Measurements from ENCODE around the gene NDUFB6.
"Not testable (repeated sequence)": the region's sequence is repeated elsewhere in the genome, so short reads cannot be mapped to it uniquely, and the experiment has no call there.

The NDUFB6 gene

GRCh38 chr9:32525709-32526030, 47.3 kb downstream of the NDUFB6 start:
- peak overlapping the region; percentile 76 for H3K4me3 ChIP-seq (replicated peaks; ENCODE audit: low read depth, low read length)

GRCh38 chr9:32524892-32525708, 47.9 kb downstream of the NDUFB6 start:
- Histone ChIP-seq H3K36me3 (ENCODE audit: control insufficient read depth, insufficient read depth, low read length) (no peaks in the 10 kb centered on the region), H3K27me3 (replicated peaks; ENCODE audit: control insufficient read depth, insufficient read depth, low read length) (no peaks in the 10 kb centered on the region), H3K4me3 (replicated peaks; ENCODE audit: low read depth, low read length) (peak overlapping the region; percentile 76)
- no peak for TF ChIP-seq CTCF (IDR thresholded peaks at IDR 0.05; ENCODE audit: insufficient read depth, low read length, poor library complexity, severe bottlenecking)
- peak; percentile 37 for DNase-seq (ENCODE audit: extremely low read depth, insufficient read length)

More at GRCh38 chr9:32525709-32526030, 47.3 kb downstream of the NDUFB6 start:
- Histone ChIP-seq H3K27me3 (replicated peaks; ENCODE audit: control insufficient read depth, insufficient read depth, low read length) (no peaks in the 10 kb centered on the region), H3K36me3 (ENCODE audit: control insufficient read depth, insufficient read depth, low read length) (no peaks in the 10 kb centered on the region)
- TF ChIP-seq CTCF (IDR thresholded peaks at IDR 0.05; ENCODE audit: insufficient read depth, low read length, poor library complexity, severe bottlenecking) = no peak
- DNase-seq (ENCODE audit: extremely low read depth, insufficient read length) = no peak

- not testable (repeated sequence) for H3K36me3 ChIP-seq (ENCODE audit: control insufficient read depth, insufficient read depth, low read length); DNase-seq (ENCODE audit: extremely low read depth, insufficient read length); H3K4me3 ChIP-seq (replicated peaks; ENCODE audit: low read depth, low read length); H3K27me3 ChIP-seq (replicated peaks; ENCODE audit: control insufficient read depth, insufficient read depth, low read length)
Observed at GRCh38 chr9:32524558-32524891, 48.4 kb downstream of the NDUFB6 start.

- H3K4me3 ChIP-seq (replicated peaks; ENCODE audit: low read depth, low read length) = no peak overlapping the region
- TF ChIP-seq CTCF (IDR thresholded peaks at IDR 0.05; ENCODE audit: insufficient read depth, low read length, poor library complexity, severe bottlenecking) = no peak
- DNase-seq (ENCODE audit: extremely low read depth, insufficient read length) = no peak
- no peaks in the 10 kb centered on the region for H3K27me3 ChIP-seq (replicated peaks; ENCODE audit: control insufficient read depth, insufficient read depth, low read length)
- no peaks in the 10 kb centered on the region for H3K36me3 ChIP-seq (ENCODE audit: control insufficient read depth, insufficient read depth, low read length)
Observed at GRCh38 chr9:32523910-32524309, 49.0 kb downstream of the NDUFB6 start.

GRCh38 chr9:32518276-32518675, 54.7 kb downstream of the NDUFB6 start:
- DNase-seq (ENCODE audit: extremely low read depth, insufficient read length) = no peak
- H3K27me3 ChIP-seq (replicated peaks; ENCODE audit: control insufficient read depth, insufficient read depth, low read length) = no peaks in the 10 kb centered on the region
- TF ChIP-seq CTCF (IDR thresholded peaks at IDR 0.05; ENCODE audit: insufficient read depth, low read length, poor library complexity, severe bottlenecking) = no peak
- H3K36me3 ChIP-seq (ENCODE audit: control insufficient read depth, insufficient read depth, low read length) = no peaks in the 10 kb centered on the region
- H3K4me3 ChIP-seq (replicated peaks; ENCODE audit: low read depth, low read length) = no peak overlapping the region

- TF ChIP-seq CTCF (IDR thresholded peaks at IDR 0.05; ENCODE audit: insufficient read depth, low read length, poor library complexity, severe bottlenecking) = no peak
- no peak overlapping the region for H3K4me3 ChIP-seq (replicated peaks; ENCODE audit: low read depth, low read length)
- DNase-seq (ENCODE audit: extremely low read depth, insufficient read length) = no peak
- no peaks in the 10 kb centered on the region for H3K36me3 ChIP-seq (ENCODE audit: control insufficient read depth, insufficient read depth, low read length)
- H3K27me3 ChIP-seq (replicated peaks; ENCODE audit: control insufficient read depth, insufficient read depth, low read length) = no peaks in the 10 kb centered on the region
Observed at GRCh38 chr9:32516241-32516640, 56.7 kb downstream of the NDUFB6 start.

Data from GM06990 (cell line).